HG02981 (cell line): ENCODE data around the gene SERPINA10.
"Not testable (repeated sequence)": the region's sequence is repeated elsewhere in the genome, so short reads cannot be mapped to it uniquely, and the experiment has no call there.

Experiments
- ATAC-seq: cut with Tn5 transposase; IDR thresholded peaks from one replicate; pipeline ENCODE4 v1.9.1; 2021; ENCODE audit warnings: mild to moderate bottlenecking, moderate library complexity; ENCODE audit not compliant: unreplicated experiment

Gene SERPINA10

GRCh38 chr14:94314890-94315289 is 21.8 kb upstream of the SERPINA10 start:
- ATAC-seq: no peak

GRCh38 chr14:94313991-94314655 is 21.1 kb upstream of the SERPINA10 start:
- ATAC-seq: no peak

DNA sequence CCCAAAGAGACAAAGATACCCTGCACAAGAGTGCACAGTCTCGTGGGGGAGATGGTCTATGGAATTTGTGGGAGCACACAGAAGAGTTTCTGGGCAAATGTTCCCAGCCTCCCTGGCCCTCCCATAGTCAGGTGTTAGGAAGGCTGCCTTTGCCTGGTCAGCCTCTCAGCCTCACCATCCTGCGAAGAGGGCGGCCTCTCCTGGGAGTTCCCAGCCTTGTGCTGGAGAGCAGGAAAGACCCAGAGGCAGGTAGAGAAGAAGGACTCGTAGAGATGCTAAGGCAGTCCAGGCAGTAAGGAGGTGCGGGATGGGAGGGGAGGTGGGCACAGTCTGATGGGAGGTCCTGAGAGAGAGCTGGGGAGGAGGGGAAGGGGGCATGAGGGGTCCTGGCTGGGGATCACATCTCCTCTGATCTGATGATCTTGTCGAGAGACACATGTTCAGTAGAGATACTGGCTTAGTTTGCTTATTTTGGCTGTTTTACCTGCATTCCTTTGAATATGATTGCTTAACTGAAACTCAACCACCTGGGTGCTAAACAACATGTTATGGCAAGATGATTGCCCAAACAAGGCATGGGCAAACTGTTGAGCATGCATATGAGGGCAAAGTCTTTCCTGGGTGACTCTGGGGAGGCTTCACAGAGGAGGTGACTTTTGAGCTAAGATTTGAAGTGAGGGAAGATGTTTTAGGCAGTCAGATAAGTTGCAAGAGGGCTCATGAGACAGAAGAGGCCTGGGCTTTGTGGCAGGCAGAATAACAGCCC is 19.6 kb upstream of the SERPINA10 start:
- ATAC-seq: no peak

DNA sequence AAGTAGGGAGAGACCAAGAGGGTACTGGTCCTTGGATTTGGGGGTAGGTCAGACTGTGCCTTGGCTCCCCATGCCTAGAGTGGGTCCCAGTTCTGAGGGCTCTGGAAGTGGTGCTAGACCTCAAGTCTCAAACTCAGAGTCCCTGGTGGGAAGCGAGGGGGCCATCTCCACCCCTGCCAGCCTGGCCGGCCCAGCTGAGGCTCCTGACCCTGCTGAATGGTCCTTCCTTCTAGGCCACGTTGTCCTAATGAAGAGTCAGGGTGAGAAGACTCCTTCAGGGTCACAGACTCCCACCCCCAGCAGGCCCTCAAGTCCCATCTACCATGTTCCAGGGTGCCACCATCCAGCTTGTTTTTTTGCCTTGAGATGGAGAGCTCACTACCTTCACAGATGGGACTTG is 17.2 kb upstream of the SERPINA10 start:
- ATAC-seq: no peak

DNA sequence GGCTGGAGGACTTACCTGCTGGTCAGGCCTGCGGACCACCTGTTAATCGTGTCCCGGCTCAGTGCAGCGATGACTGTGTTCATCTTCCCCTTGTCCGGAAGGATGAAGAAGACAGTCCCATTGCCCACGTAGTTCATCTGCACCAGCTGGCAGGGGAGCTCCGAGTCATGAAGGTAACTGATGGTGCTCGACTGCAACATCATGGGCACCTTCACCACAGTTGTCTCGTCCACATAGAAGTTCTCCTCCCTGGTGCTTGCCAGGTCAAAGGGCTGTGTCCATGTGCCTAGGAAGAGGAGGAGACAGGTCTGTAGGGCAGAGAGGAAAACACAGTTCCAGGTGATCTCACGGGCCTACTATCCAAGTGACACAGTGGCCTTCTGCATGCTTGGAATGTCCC is 16.7 kb upstream of the SERPINA10 start:
- no peak for ATAC-seq

GRCh38 chr14:94307410-94307992 is 14.4 kb upstream of the SERPINA10 start:
- no peak for ATAC-seq

- no peak for ATAC-seq
These were observed 13.2 kb upstream of the SERPINA10 start for GRCh38 chr14:94306047-94306978.

GRCh38 chr14:94305620-94306019 is 12.6 kb upstream of the SERPINA10 start:
- no peak for ATAC-seq

- no peak for ATAC-seq
These were observed 11.2 kb upstream of the SERPINA10 start for GRCh38 chr14:94304243-94304642.

DNA sequence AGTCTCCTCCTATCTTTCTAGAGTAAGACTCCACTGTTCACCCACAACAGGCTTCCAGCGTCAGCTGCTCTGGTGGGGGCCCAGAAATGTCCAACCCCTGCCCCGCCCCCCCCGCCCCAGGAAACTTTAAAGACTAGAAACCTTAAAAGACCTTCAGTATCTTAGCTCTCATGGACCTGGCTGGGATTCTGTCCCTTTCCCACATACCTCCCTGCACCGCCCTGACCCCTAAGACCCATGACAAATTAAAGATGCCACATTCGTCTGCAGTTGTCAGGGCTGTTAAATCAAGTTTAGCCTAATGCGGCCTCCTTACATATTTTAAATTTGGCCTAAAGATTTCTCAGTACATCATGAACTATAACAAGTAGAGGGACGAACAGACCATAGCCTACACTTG is 10.0 kb upstream of the SERPINA10 start:
- no peak for ATAC-seq

GRCh38 chr14:94298130-94298529 is 5.1 kb upstream of the SERPINA10 start:
- no peak for ATAC-seq

GRCh38 chr14:94296181-94296545 is 3.1 kb upstream of the SERPINA10 start:
- ATAC-seq: not testable (repeated sequence)

DNA sequence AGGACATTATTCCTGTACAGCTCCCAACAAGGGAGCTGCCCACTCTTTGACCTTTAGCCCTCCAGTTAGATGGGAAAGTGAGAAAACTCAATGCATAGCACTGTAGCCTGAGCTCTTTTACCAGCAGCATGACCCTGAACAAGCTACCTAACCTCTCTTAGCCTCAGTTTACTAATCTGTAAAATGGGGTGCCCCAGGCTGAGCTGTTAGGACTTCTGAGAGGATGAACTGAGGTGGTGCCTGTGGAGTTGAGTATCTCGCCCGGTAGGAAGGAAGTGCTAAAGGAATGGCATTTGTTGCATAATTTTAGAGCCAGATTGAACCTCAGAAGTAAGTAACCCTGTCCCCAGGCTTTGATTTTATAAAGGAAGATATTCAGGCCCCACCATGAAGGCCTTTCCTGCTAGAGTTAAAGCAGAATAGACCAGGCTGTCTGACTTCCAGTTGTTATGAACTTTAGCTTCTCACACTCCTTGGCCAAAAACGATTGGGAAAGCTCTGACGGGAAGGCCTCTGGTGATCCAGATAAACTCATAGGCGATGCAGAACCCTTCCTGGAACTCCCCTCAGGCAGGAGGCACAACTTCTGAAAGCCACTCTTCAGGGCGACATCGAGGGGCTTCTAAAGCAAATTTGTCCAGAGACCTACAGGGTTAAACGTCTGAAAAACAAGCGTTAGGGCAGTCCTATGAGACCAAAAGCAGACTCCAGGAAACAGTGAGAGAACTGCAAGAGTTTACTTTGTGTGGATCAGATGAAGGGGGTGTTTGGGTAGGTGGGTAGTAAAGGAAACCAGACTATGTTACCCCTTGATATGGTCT is 2.5 kb upstream of the SERPINA10 start:
- ATAC-seq: no peak

DNA sequence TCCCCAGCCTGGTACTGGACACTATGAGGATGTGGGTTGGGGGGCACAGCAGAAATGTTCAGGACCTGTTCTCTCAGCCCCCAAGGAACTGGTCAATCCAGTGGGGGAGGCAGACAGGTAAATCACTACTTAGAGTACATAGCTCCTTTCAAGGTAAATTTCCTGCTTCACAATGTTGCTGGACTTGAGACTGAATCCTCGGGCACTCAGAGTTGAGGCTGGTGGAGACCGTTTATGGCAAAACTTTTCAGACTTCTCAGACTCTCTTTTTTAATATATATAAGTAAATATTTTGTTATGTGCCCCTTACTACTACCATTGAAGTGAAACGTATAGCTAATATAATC is 483 bp upstream of the SERPINA10 start:
- ATAC-seq: no peak

DNA sequence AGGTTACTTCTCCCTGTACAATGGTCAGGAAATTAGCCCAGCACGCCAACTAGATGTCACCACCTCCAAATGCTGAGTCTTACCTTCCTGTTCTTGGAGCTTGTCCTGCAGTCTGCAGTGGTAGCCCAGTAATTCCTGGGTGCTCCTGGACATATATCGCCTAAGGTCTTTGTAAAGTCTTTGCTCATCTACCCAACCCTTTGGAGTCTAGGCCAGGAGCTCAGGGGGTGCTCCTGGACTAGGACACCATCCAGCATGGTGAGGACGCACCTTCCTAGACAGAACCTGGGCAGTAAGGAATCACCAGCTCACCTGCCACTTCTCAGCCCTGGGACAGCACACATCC is 569 bp downstream of the SERPINA10 start:
- ATAC-seq: no peak

DNA sequence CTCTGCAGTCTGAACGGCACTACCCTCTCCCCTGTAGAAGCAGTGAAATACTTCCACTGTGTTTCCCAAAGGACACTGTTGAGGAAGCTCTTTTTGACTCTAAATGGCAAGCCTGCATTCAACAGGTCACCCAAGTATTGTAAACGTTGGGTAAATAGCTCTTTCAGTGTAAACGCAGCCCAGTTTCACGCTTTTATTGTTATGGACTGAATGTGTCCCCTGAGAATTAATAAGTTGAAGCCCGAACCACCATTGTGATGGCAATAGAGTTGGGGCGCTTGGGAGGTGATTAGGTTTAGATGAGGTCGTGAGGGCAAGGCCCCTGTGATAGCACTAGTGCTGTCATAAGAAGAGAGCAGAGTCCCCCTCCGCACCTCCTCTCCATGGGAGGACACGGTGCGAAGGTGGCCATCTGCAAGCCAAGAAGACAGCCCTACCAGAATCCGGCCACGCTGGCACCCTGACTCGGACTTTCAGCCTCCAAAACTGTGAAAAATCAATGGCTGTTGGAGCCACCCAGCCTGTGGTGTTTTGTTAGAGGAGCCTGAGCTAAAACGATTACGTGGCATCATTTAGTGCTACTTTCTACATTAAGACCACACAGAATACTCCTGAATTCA is 1.1 kb downstream of the SERPINA10 start:
- no peak for ATAC-seq

DNA sequence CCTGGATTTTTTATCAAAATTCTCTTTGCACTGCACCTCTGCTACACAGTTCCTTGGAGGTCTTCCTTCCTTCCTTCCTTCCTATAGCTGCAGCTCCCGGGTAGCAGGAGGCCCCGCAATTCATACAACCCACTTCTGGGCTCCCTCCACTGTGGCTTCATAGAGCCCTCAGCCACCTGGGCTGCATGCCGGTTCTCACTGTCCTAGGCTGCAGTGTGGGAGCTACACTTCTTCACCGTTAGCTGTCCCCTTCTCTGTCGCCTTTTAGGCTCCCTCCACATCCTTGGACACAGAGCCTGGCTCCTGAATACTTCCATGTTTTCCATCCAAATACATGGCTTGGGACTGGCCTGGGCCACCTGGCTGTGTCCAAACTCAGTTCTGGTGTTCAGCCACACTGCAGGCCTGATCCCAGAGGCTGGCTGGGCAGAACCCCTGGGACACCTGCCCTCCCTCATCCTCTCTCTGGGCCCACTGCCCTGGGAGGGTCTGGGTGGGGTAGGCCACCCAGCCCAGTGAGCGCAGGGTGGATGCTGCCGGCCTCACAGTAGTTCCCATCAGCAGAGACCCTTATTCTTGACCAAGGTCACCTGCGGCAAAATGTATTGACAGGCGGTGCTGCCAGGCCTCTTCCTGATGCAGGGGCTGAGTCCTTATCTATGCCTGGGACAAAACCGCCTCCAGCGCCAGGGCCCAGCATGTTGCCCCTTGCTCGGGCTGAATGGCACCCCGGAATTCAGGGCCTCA is 1.7 kb downstream of the SERPINA10 start:
- ATAC-seq: no peak

DNA sequence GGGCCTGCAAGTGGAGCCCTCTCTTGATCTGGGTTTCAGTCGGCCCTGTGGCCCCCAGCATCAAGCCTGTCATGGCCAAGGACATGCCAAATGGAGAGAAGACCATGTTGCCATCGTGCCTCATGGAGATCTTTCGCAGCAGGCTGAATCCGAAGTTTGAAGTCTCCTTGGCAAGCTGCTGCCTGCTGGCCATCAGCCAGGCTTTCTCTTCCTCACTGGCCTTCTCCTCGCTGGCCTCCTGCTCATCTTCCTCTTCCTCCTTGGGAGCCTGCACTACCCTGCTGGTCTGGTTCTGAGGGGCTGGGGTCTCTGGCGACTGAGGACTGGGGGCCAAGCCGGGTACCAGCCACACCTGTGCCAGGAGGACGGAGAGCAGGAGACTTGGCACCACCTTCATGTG is 2.9 kb downstream of the SERPINA10 start:
- ATAC-seq: no peak
